Lower leg skin (tissue), 4 donors: Measurements from ENCODE around the gene KCND2. TPM values are rescaled to one million over a fixed set of nuclear protein-coding genes. Genes with fewer than 3 reads are reported as not detected.

Experiments used
- DNase-seq, 2 donors: peaks; one replicate each; pipeline ENCODE4 v3.0.0-alpha.2; 2019; ENCODE audit warnings: low spot score in 2 of 2
- H3K4me3 ChIP-seq: fragments of 200-600 bp; sonication (generic); 2 replicates; pipeline ENCODE4 v1.5.1; 2017; ENCODE audit warnings: mild to moderate bottlenecking, low read depth; ENCODE audit not compliant: poor library complexity, severe bottlenecking
- POLR2A ChIP-seq, 2 donors: fragments of 450-650 bp; IDR thresholded peaks; one replicate each; pipeline ENCODE4 v1.6.1; 2016 to 2017; ENCODE audit warnings: antibody characterized with exemption in 2 of 2, mild to moderate bottlenecking in 1 of 2, moderate library complexity in 1 of 2
- WGBS, 2 donors: methylation state at CpG; one replicate each; pipeline ENCODE4 v1.1.5; 2018; 5-methylcytosine and 5-hydroxymethylcytosine counted together
- intact Hi-C: fragments of 100-400 bp; cut with DNase I; formaldehyde crosslinking; loops from one replicate; pipeline ENCODE4 v1.15.0; 2023; ENCODE audit warnings: low total_unique reads
- total RNA-seq, 4 donors: library from RNA; depleted of rRNA; stranded (reverse); fragments of >200 nt; gene quantifications; one replicate each; pipeline ENCODE4 v1.1.0, GENCODE V29; 2016
- TF ChIP-seq, protein P1 (sequence below), 3 donors: fragments of 450-650 bp; IDR thresholded peaks; one replicate each; pipeline ENCODE4 v1.5.1; 2016; ENCODE audit warnings: antibody characterized with exemption in 3 of 3, mild to moderate bottlenecking in 3 of 3, moderate library complexity in 2 of 3

KCND2 gene
- total RNA-seq, 4 donors from 2014 or later, result 0.11 to 0.25 (median 0.15) TPM

DNA sequence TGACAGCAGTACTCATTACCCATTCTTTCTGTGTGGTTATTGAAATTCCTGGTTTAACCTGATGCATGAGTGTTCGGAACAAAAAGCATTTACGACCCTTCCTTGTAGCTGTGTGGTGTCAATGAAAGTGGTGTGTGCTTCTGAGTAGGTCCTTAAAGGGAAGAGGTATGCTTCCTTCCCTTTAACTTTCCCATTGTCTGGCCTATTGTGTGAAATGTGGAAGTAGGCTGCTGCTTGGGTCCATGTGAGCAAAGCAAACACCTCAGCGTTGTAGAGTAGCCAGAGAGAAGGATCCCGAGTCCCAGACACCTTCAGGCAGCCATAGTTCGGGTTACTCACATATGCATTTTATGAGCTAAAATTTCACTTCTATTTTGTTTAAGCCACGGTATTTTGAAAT, 510.3 kb downstream of the KCND2 start:
- no peak overlapping the region for H3K4me3 ChIP-seq
- no peak for TF ChIP-seq POLR2A (IDR thresholded peaks at IDR 0.05)
- 85 to 87% methylated on average over 6 of the region's 6 CpGs for WGBS, 2 donors
- no peak for DNase-seq
- intact Hi-C loops, result no loop called here

GRCh38 chr7:120783721-120784120, 510.7 kb downstream of the KCND2 start:
- WGBS, 2 donors, result 49 to 54% methylated on average over 5 of the region's 5 CpGs
- TF ChIP-seq, protein P1, sequence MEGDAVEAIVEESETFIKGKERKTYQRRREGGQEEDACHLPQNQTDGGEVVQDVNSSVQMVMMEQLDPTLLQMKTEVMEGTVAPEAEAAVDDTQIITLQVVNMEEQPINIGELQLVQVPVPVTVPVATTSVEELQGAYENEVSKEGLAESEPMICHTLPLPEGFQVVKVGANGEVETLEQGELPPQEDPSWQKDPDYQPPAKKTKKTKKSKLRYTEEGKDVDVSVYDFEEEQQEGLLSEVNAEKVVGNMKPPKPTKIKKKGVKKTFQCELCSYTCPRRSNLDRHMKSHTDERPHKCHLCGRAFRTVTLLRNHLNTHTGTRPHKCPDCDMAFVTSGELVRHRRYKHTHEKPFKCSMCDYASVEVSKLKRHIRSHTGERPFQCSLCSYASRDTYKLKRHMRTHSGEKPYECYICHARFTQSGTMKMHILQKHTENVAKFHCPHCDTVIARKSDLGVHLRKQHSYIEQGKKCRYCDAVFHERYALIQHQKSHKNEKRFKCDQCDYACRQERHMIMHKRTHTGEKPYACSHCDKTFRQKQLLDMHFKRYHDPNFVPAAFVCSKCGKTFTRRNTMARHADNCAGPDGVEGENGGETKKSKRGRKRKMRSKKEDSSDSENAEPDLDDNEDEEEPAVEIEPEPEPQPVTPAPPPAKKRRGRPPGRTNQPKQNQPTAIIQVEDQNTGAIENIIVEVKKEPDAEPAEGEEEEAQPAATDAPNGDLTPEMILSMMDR (IDR thresholded peaks at IDR 0.05), result no peak
- TF ChIP-seq POLR2A (IDR thresholded peaks at IDR 0.05), result no peak
- intact Hi-C loops, result no loop called here
- no peak for DNase-seq
- H3K4me3 ChIP-seq, result no peak overlapping the region

DNA sequence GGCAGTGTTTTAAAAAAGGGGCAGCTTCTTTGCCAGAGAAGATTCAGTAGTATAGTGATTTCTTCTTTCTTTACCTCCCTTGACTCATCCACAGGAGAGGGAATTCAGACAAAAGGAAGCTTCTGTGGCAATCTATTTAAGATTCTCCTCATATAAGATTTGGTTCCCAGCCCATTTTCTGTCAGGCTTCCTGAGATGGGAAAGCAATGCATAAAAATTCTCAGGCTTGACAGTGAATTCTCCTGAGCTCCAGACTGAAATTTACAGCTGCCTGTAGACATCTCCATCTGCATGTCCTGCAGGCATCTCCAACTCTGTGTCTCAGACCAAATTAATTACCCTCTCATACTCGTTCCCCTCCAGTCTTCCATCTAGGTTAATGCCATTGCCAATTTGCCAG, 512.1 kb downstream of the KCND2 start:
- no peak for DNase-seq
- intact Hi-C loops, result no loop called here
- TF ChIP-seq, protein P1 (IDR thresholded peaks at IDR 0.05), result no peak
- no peak for TF ChIP-seq POLR2A (IDR thresholded peaks at IDR 0.05)
- H3K4me3 ChIP-seq, result no peak overlapping the region
- WGBS, 2 donors, result 14 to 17% methylated on average over 1 of the region's 1 CpG

GRCh38 chr7:120792091-120792860, 519.3 kb downstream of the KCND2 start:
- no peak overlapping the region for H3K4me3 ChIP-seq
- peak; percentile 38 to 92 for DNase-seq
- intact Hi-C loops, result no loop called here
- TF ChIP-seq, protein P1 (IDR thresholded peaks at IDR 0.05), result no peak
- TF ChIP-seq POLR2A (IDR thresholded peaks at IDR 0.05), result no peak
- WGBS, 2 donors, result 49 to 62% methylated on average over 12 to 13 of the region's 13 CpGs

DNA sequence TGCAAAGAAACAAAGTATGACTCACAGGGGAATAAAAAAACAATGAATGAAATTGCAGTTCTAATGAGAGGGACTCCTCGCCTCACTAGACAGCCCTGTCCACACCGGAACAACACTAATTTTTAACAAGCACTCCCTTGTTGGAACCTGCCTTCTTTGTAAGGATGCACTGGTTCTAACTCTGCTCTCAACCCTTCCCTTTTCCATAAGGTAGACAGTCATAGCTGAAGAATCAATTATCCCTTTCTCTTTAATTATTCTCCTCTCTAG, 519.8 kb downstream of the KCND2 start:
- TF ChIP-seq, protein P1 (IDR thresholded peaks at IDR 0.05), result no peak
- TF ChIP-seq POLR2A (IDR thresholded peaks at IDR 0.05), result no peak
- WGBS, 2 donors, result 77 to 83% methylated on average over 2 of the region's 2 CpGs
- intact Hi-C loops, result no loop called here
- H3K4me3 ChIP-seq, result no peak overlapping the region
- no peak for DNase-seq

DNA sequence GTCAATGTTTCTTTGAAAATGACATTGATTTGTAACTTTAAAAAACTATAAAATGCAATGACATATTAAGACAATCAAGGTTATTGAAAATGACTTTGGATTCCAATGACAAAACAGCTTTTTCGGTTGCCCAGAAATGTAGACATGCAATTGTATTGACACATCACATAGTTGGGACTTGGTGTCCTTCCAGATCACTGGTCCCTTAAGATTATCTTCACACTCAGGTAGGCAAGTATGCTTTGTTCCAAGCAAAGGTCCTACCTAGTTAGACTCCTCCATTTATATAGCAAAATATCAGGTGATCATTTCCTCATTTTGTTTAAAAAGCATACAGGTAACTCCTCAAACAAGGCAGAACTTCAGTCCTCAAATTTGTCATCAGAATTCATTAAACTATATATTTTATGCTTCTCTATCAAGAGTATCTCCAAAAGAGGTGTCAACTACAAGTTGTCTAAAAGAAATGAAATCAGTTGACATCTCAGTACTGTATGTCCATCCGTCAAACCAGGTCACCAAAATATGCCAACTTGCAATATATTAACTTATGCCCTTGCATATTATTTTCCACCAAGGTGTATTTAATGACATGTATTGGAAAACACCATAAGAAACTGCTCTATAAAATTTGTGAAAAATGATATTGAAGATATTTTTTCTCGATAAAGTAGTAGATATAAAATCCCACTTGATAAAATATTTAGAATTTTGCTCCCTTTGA, 520.4 kb downstream of the KCND2 start:
- WGBS, 2 donors, result 91 to 96% methylated on average over 3 of the region's 3 CpGs
- H3K4me3 ChIP-seq, result no peak overlapping the region
- no peak for DNase-seq
- TF ChIP-seq, protein P1 (IDR thresholded peaks at IDR 0.05), result no peak
- TF ChIP-seq POLR2A (IDR thresholded peaks at IDR 0.05), result no peak
- intact Hi-C loops, result no loop called here
